ENCODE data around the gene MIPEP.
A peak's percentile ranks its signal among the peaks of the same experiment; 100 is the strongest.

Gene MIPEP

DNA sequence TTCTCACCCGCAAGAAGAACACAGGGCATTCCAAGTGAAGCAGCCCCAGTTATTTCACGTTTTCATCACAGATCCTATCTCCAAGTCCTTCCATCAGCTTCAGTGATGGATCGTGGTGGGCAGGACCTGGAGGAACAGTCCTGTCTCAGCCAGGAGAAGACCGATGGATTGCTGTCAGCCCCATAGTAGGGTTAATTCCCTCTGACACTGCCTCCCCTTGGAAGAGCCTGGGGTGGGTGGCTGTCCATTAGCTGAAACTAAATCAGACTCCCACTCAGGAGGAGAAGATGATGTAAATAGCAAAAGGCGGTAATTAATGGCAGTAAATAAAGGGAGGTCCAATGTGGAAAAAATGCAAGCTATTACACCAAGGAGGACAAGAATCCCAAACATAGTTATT is 188.0 kb downstream of the MIPEP start:
- DNase-seq, result no peak

DNA sequence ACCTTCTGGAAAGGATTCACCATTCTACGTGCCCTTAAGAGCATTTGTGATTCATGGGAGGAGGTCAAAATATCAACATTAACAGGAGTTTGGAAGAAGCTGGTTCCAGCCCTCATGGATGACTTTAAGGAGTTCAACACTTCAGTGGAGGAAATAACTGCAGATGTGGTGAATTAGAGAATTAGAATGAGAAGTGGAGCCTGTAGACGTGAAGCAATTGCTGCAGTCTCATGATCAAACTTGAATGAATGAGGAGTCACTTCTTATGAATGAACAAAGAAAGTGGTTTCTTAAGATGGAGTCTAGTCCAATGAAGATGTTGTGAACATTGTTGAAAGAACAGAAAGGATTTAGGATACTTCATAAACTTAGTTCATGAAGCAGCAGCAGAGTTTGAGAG is 189.9 kb downstream of the MIPEP start:
- no peak for DNase-seq

GRCh38 chr13:23697772-23698313 is 191.4 kb downstream of the MIPEP start:
- no peak for DNase-seq

GRCh38 chr13:23696610-23697009 is 192.6 kb downstream of the MIPEP start:
- DNase-seq, result no peak

- DNase-seq, result peak; percentile 62
These were observed 193.3 kb downstream of the MIPEP start for GRCh38 chr13:23695711-23696464.

DNA sequence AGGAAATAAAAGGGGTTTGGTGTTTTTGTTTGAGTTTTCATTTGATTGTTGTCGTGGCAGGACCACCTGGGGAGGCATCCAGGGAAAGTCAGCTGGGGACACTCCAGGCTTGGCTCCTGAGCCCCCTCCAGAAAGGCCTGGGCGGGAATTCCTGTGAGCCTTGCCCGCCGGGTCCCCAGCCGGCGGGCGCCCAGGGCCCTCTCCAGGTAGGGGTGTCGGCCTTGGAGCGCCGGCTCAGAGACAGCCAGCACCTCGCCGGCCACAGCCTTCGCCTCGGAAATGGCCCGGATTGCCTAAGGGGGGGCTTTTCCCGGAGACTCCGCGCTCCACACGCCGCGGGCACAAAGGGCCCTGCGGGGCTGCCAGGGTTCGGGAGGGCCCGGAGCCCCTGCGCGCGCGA is 194.0 kb downstream of the MIPEP start:
- DNase-seq, result no peak

GRCh38 chr13:23692816-23693215 is 196.4 kb downstream of the MIPEP start:
- DNase-seq, result no peak

DNA sequence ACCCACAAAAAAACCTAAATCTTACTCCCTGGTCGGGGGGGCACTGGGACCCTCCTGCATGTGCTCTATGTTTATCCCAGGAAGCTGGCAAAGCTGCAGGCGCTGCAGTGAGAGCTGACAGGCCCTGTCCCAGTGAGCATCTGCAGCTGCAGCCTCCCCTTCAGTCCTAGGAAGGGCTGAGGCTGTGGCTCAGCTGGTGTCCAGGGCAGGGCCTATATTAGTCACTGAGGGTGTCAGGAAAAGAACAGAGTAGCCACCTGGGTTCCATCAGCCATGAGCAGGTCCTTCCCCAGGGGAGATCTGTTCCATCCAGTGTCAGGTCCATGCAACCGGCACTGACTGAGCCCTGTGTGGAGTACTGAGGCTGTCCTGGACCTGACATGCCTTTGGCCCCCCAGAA is 198.5 kb downstream of the MIPEP start:
- DNase-seq, result no peak

DNA sequence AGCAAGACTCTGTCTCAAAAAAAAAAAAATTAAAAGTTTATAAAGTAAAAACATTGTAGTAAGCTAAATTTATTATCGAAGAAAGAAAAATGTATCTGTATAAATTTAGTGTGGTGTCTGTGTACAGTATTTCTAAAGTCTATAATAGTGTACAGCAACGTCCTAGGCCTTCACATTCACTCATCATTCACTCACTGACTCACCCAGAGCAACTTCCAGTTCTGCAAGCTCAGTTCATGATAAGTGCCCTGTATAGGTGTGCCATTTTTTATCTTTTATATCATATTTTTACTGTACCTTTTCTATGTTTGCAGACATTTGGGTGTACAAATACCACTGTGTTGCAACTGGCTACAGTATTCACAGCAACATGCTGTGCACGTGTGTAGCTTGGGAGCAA is 200.9 kb downstream of the MIPEP start:
- DNase-seq, result no peak

- DNase-seq, result no peak
These were observed 201.6 kb downstream of the MIPEP start for GRCh38 chr13:23687614-23688013.

DNA sequence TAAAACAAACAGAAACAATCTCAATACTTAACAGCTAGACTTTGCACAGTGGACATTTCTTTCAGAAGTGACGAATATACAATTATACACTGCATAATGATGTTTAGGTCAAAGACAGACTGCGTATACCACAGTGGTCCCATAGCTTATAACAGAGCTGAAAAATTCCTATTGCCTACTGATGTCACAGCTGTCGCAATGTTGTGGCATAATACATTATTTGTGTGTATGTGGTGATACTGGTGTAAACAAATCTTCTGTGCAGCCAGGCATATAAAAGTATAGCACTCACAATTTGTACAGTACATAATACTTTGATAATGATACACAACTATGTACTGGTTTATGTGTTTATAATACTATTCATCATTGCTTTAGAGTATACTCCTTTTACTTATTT is 202.3 kb downstream of the MIPEP start:
- no peak for DNase-seq

- DNase-seq, result no peak
These were observed 203.8 kb downstream of the MIPEP start for GRCh38 chr13:23685416-23685815.

DNA sequence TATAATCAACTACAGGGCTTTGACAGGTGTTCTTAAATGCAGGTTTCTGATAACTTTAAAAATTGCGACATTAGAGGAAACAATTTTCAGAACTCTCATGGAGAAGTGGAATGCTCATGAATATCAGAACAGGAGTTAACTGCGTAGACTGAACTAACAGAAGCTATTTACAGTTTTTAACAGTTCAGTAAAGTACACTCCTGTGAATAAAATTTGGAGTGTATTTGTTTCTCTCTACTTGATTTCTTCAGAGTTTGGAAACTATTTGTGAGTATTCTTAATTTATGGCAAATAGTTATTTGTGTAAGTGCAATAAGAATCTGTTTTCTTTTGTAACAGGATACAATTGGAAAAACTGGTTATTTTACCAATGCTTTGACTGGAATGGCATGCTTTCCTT is 204.6 kb downstream of the MIPEP start:
- DNase-seq, result no peak

DNA sequence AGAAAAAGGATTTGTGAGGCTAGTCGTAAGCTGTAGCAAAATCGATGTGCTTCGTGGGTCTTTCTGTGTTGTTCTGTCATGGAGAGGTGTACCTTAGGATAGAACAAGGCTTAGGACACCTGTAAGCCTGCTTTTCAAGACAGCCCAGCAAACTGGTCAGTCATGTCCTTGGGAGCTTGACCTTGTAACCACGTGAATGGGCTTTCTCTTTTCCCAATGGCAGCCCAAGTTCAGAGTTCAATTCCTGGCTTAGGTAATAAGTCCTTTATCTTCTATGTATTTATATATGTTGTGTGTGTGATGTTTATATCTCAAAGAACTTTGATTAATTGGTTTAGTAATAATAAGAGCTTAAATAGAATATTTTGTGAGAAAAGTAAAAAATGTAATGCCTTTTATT is 206.1 kb downstream of the MIPEP start:
- DNase-seq, result no peak

GRCh38 chr13:23680845-23681669 is 208.1 kb downstream of the MIPEP start:
- no peak for DNase-seq

Data from activated naive CD4-positive, alpha-beta T cell treated with anti-CD3 and anti-CD28 coated beads, Interleukin-2, amount 50 U/mL, for 16 hours (primary cell).